OCI-LY1 (cell line): ENCODE results near the gene MEFV.
"Not testable (repeated sequence)": the region's sequence is repeated elsewhere in the genome, so short reads cannot be mapped to it uniquely, and the experiment has no call there.

Experiments
- H2AFZ ChIP-seq: fragments of 200-600 bp; sonication (generic), shearing (Covaris generic); 2 replicates; pipeline ENCODE4 v1.6.0; 2014; ENCODE audit warnings: antibody characterized with exemption, mild to moderate bottlenecking, low read length
- H3F3A ChIP-seq: fragments of 200-600 bp; sonication (generic), shearing (Covaris generic); 2 replicates; pipeline ENCODE4 v1.6.0; 2014; ENCODE audit warnings: mild to moderate bottlenecking, antibody characterized with exemption, low read length, moderate library complexity; ENCODE audit not compliant: insufficient read depth
- H3K27ac ChIP-seq: fragments of 200-600 bp; sonication (generic); 2 replicates; pipeline ENCODE4 v1.5.1; 2014; ENCODE audit warnings: low read length, mixed run types, mild to moderate bottlenecking, low read depth; ENCODE audit not compliant: poor library complexity, severe bottlenecking
- H3K27me3 ChIP-seq: fragments of 200-600 bp; sonication (generic); 2 replicates; pipeline ENCODE4 v1.6.0; 2014; ENCODE audit warnings: antibody characterized with exemption, mild to moderate bottlenecking, low read length, moderate library complexity; ENCODE audit not compliant: insufficient read depth
- H3K36me3 ChIP-seq: fragments of 200-600 bp; sonication (generic); 2 replicates; pipeline ENCODE4 v1.6.1; 2014; ENCODE audit warnings: mild to moderate bottlenecking, antibody characterized with exemption, low read length, moderate library complexity, mixed read lengths; ENCODE audit not compliant: insufficient read depth
- H3K4me1 ChIP-seq: fragments of 200-600 bp; sonication (generic); 2 replicates; pipeline ENCODE4 v1.5.1; 2014; ENCODE audit warnings: mild to moderate bottlenecking, low read length, moderate library complexity; ENCODE audit not compliant: insufficient read depth, severe bottlenecking
- H3K4me2 ChIP-seq: fragments of 200-600 bp; sonication (generic), shearing (Covaris generic); 2 replicates; pipeline ENCODE4 v1.6.1; 2014; ENCODE audit warnings: low read length
- H3K4me3 ChIP-seq: fragments of 200-600 bp; sonication (generic); 2 replicates; pipeline ENCODE4 v1.5.1; 2014; ENCODE audit warnings: low read length, low read depth, mild to moderate bottlenecking, mixed read lengths; ENCODE audit not compliant: poor library complexity, severe bottlenecking
- H3K79me2 ChIP-seq: fragments of 200-600 bp; shearing (Covaris generic); 2 replicates; pipeline ENCODE4 v1.6.1; 2016; ENCODE audit warnings: mixed run types, low read length, mixed read lengths; ENCODE audit not compliant: insufficient read depth
- H3K9ac ChIP-seq: fragments of 200-600 bp; sonication (generic), shearing (Covaris generic); 2 replicates; pipeline ENCODE4 v1.6.1; 2014; ENCODE audit warnings: mild to moderate bottlenecking, low read length, mixed read lengths
- H3K9me2 ChIP-seq: fragments of 200-600 bp; sonication (generic), shearing (Covaris generic); 2 replicates; pipeline ENCODE4 v1.6.1; 2014; ENCODE audit warnings: low read depth, mild to moderate bottlenecking, low read length, mixed read lengths
- H3K9me3 ChIP-seq: fragments of 200-600 bp; shearing (Covaris generic); 2 replicates; pipeline ENCODE4 v1.6.1; 2014; ENCODE audit warnings: low read length, mixed read lengths
- H4K20me1 ChIP-seq: fragments of 200-600 bp; sonication (generic), shearing (Covaris generic); 2 replicates; pipeline ENCODE4 v1.6.0; 2016; ENCODE audit warnings: mild to moderate bottlenecking, low read length; ENCODE audit not compliant: insufficient read depth
- EZH2 ChIP-seq: fragments of 200-600 bp; sonication (generic), shearing (Covaris generic); IDR thresholded peaks from 2 replicates; pipeline ENCODE4 v1.8.0; 2017; ENCODE audit warnings: borderline replicate concordance, mixed run types, mild to moderate bottlenecking, antibody characterized with exemption, low read length, moderate library complexity, mixed read lengths
- TF ChIP-seq, protein P1 (sequence below): fragments of 200-600 bp; sonication (generic), shearing (Covaris generic); IDR thresholded peaks from 2 replicates; pipeline ENCODE4 v1.5.1; 2017; ENCODE audit warnings: mild to moderate bottlenecking, antibody characterized with exemption, low read length, moderate library complexity, mixed read lengths

MEFV gene

DNA sequence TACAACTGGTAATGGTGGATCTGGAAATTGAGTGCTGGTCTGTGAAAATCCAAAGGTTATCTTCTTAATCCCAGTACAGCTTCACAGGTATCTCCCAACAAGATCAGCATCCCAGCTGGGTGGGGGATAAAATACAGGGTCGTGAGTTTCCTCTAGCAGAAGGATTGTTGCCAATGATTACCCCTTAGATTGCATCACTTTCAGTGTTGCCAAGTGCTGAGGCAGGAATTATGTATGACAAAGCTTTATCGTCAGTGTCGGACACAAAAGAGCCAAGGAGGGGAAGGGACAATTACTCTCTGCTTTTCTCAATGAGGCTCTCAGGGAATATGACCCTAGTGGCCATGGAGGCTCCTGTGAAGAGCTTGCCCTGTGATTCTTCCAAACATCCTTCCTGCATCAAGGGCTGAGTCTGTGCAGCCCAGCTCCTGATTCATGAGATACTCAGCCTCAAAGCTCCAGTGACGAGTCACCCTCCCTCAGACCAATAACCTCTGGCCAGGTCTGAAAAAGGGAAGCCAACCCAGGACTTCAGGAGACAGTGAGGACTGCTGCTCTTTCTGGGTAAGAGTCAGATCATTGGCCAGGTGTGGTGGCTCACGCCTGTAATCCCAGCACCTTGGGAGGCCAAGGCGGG lies 53.4 kb downstream of the MEFV start:
- Histone ChIP-seq H3K4me3 (no peak overlapping the region), H3K27ac (no peak overlapping the region), H3K4me1 (no peaks in the 10 kb centered on the region), H3K79me2 (no peaks in the 10 kb centered on the region), H3K27me3 (peaks cover 5% of the 10 kb centered on the region; the same call in 1 of the 2 replicates), H3K4me2 (no peak overlapping the region), H3K9me2 (no peaks in the 10 kb centered on the region), H2AFZ (no peak overlapping the region), H3K36me3 (no peaks in the 10 kb centered on the region; the same call in 1 of the 2 replicates), H4K20me1 (no peaks in the 10 kb centered on the region), H3F3A (no peaks in the 10 kb centered on the region), H3K9ac (no peak overlapping the region), H3K9me3 (peaks cover 6% of the 10 kb centered on the region)
- TF ChIP-seq EZH2: no peak
- TF ChIP-seq, protein P1, sequence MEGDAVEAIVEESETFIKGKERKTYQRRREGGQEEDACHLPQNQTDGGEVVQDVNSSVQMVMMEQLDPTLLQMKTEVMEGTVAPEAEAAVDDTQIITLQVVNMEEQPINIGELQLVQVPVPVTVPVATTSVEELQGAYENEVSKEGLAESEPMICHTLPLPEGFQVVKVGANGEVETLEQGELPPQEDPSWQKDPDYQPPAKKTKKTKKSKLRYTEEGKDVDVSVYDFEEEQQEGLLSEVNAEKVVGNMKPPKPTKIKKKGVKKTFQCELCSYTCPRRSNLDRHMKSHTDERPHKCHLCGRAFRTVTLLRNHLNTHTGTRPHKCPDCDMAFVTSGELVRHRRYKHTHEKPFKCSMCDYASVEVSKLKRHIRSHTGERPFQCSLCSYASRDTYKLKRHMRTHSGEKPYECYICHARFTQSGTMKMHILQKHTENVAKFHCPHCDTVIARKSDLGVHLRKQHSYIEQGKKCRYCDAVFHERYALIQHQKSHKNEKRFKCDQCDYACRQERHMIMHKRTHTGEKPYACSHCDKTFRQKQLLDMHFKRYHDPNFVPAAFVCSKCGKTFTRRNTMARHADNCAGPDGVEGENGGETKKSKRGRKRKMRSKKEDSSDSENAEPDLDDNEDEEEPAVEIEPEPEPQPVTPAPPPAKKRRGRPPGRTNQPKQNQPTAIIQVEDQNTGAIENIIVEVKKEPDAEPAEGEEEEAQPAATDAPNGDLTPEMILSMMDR: no peak

DNA sequence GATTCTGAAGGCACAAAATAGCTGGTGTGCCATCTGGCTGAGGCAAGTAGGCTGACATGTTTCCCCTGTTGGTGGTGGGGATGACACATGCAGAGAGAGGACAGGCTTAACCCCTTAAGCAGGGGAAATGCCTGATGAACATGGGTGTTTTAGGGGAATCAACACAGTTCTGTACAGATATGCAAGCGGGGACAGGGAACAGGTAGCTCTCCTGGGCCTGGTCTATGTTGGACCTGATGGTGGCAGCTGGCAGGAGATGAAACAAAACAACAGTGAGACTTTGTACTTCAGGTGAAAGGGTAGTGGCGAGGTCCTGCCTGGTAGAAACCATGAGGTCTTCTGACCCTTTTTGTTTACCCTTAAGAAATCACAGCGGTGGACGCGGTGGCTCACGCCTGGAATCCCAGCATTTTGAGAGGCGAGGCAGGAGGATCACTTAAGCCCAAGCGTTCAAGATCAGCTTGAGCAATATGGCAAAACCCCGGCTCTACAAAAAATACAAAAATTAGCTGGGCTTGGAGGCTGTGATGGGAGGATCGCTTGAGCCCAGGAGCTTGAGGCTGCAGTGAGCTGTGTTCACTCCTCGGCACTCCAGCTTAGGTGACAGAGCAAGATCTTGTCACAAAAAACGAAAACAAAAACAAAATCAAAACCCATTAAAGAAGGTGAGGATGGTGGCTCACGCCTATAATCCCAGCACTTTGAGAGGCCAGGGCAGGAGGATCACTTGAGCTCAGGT lies 57.9 kb downstream of the MEFV start:
- H3K9me2 ChIP-seq: no peaks in the 10 kb centered on the region
- H3K27ac ChIP-seq: no peak overlapping the region
- H3K4me1 ChIP-seq: no peaks in the 10 kb centered on the region
- H2AFZ ChIP-seq: no peak overlapping the region
- no peaks in the 10 kb centered on the region for H3K79me2 ChIP-seq
- H3K27me3 ChIP-seq: 0 out of 2 replicates have a peak, but pooled peaks cover 5% of the 10 kb centered on the region
- no peaks in the 10 kb centered on the region for H3F3A ChIP-seq
- no peak overlapping the region for H3K9ac ChIP-seq
- H3K4me2 ChIP-seq: no peak overlapping the region
- H4K20me1 ChIP-seq: no peaks in the 10 kb centered on the region
- H3K36me3 ChIP-seq: no peaks in the 10 kb centered on the region
- TF ChIP-seq, protein P1: no peak
- TF ChIP-seq EZH2: no peak
- H3K4me3 ChIP-seq: no peak overlapping the region
- H3K9me3 ChIP-seq: no peaks in the 10 kb centered on the region

DNA sequence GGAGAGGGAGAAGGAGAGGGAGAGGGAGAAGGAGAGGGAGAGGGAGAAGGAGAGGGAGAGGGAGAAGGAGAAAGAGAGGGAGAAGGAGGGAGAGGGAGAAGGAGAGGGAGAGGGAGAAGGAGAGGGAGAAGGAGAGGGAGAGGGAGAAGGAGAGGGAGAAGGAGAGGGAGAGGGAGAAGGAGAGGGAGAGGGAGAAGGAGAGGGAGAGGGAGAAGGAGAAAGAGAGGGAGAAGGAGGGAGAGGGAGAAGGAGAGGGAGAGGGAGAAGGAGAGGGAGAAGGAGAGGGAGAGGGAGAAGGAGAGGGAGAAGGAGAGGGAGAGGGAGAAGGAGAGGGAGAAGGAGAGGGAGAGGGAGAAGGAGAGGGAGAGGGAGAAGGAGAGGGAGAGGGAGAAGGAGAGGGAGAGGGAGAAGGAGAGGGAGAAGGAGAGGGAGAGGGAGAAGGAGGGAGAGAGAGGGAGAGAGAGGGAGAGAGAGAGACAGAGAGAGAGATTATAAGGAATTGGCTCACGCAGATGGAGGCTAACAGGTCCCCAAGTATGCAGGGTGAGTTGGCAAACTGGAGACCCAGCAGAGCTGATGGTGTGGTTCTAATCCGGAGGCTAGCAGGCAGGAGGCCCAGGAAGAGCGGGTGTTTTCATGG lies 58.6 kb downstream of the MEFV start:
- not testable (repeated sequence) for H3K36me3 ChIP-seq, H3K4me2 ChIP-seq, H2AFZ ChIP-seq, H4K20me1 ChIP-seq, H3K27me3 ChIP-seq, H3K9me3 ChIP-seq, H3K27ac ChIP-seq, H3K9me2 ChIP-seq, H3F3A ChIP-seq, H3K9ac ChIP-seq, H3K79me2 ChIP-seq, H3K4me3 ChIP-seq, H3K4me1 ChIP-seq
